Liver (tissue), 9 donors: ENCODE data around the gene RTN4R. TPM values are rescaled to one million over a fixed set of nuclear protein-coding genes. Genes with fewer than 3 reads are reported as not detected.

Source experiments
- DNase-seq: peaks from one replicate; pipeline ENCODE4 v3.0.0-alpha.2; 2017; ENCODE audit warnings: low spot score
- H3K27ac ChIP-seq, 2 donors: one replicate each; pipeline ENCODE4 v1.7.0; 2013; ENCODE audit warnings: inconsistent platforms in 2 of 2, low read length in 2 of 2, control low read depth in 1 of 2, low read depth in 1 of 2, mild to moderate bottlenecking in 1 of 2
- H3K27me3 ChIP-seq, 4 donors: one replicate each; pipeline versions ENCODE4 v1.6.1 to v1.7.0; 2013; ENCODE audit warnings: low read length in 3 of 4, inconsistent platforms in 1 of 4, mild to moderate bottlenecking in 1 of 4, moderate library complexity in 1 of 4; ENCODE audit not compliant: control insufficient read depth in 4 of 4, insufficient read depth in 4 of 4
- H3K36me3 ChIP-seq, 4 donors: one replicate each; pipeline versions ENCODE4 v1.6.1 to v1.7.0; 2013; ENCODE audit warnings: low read length in 3 of 4, mild to moderate bottlenecking in 3 of 4, low read depth in 1 of 4, moderate library complexity in 1 of 4; ENCODE audit not compliant: control insufficient read depth in 4 of 4, insufficient read depth in 3 of 4
- H3K4me1 ChIP-seq, 4 donors: one replicate each; pipeline versions ENCODE4 v1.6.1 to v1.7.0; 2013; ENCODE audit warnings: low read length in 3 of 4, mild to moderate bottlenecking in 3 of 4, moderate library complexity in 1 of 4; ENCODE audit not compliant: control insufficient read depth in 4 of 4, insufficient read depth in 4 of 4
- H3K4me3 ChIP-seq, 3 donors: one replicate each; pipeline versions ENCODE4 v1.6.1 to v1.7.0; 2013; ENCODE audit warnings: low read length in 3 of 3, control low read depth in 1 of 3, low read depth in 1 of 3, mild to moderate bottlenecking in 1 of 3
- H3K9ac ChIP-seq, 2 donors: one replicate each; pipeline ENCODE4 v1.7.0; 2013; ENCODE audit warnings: low read length in 2 of 2, mild to moderate bottlenecking in 2 of 2, moderate library complexity in 2 of 2, control low read depth in 1 of 2, low read depth in 1 of 2
- H3K9me3 ChIP-seq, 4 donors: one replicate each; pipeline versions ENCODE4 v1.6.1 to v1.7.0; 2013; ENCODE audit warnings: low read length in 3 of 4; ENCODE audit not compliant: control insufficient read depth in 4 of 4
- EGR1 ChIP-seq, 2 donors: IDR thresholded peaks; 2 replicates each; pipeline ENCODE4 v1.6.1; 2016 to 2018; ENCODE audit warnings: antibody characterized with exemption in 2 of 2, low read depth in 2 of 2
- FOXA1 ChIP-seq: IDR thresholded peaks from 2 replicates; pipeline ENCODE4 v1.6.1; 2016; ENCODE audit warnings: antibody characterized with exemption
- GABPA ChIP-seq, 2 donors: IDR thresholded peaks in 1 of 2; conservative IDR thresholded peaks in 1 of 2; 2 replicates each; pipeline ENCODE4 v1.6.1; 2016; ENCODE audit warnings: antibody characterized with exemption in 2 of 2, mild to moderate bottlenecking in 1 of 2, moderate library complexity in 1 of 2
- JUND ChIP-seq, 2 donors: IDR thresholded peaks; 2 replicates each; pipeline ENCODE4 v1.6.1; 2016; ENCODE audit warnings: antibody characterized with exemption in 2 of 2
- RAD21 ChIP-seq, 2 donors: IDR thresholded peaks; 2 replicates each; pipeline ENCODE4 v1.6.1; 2016; ENCODE audit warnings: antibody characterized with exemption in 2 of 2, mild to moderate bottlenecking in 2 of 2
- RXRA ChIP-seq, 2 donors: IDR thresholded peaks; 2 replicates each; pipeline ENCODE4 v1.6.1; 2017 to 2018; ENCODE audit warnings: antibody characterized with exemption in 2 of 2, mild to moderate bottlenecking in 1 of 2
- TAF1 ChIP-seq: conservative IDR thresholded peaks from 2 replicates; pipeline ENCODE4 v1.6.1; 2016; ENCODE audit warnings: antibody characterized with exemption, mild to moderate bottlenecking
- YY1 ChIP-seq: IDR thresholded peaks from 2 replicates; pipeline ENCODE4 v1.6.1; 2016; ENCODE audit warnings: antibody characterized with exemption, mild to moderate bottlenecking
- ZBTB33 ChIP-seq: IDR thresholded peaks from 2 replicates; pipeline ENCODE4 v1.6.1; 2016; ENCODE audit warnings: antibody characterized with exemption
- WGBS: extraction: QIAGEN DNeasy Blood & Tissue Kit; methylation state at CpG from one replicate; pipeline ENCODE4 v1.1.7; 2013; 5-methylcytosine and 5-hydroxymethylcytosine counted together
- polyA plus RNA-seq, 2 donors: library from polyadenylated mRNA; stranded (reverse) in 1 of 2; unstranded in 1 of 2; fragments of 200-250 nt in 1 of 2; fragments of >200 nt in 1 of 2; fragmentation: Nextera tagmentation in 1 of 2; extraction: Ambion mirVana in 1 of 2; gene quantifications; one replicate each; pipeline versions ENCODE4 v1.2.1 to v1.2.3, GENCODE V29; 2013 to 2015
- total RNA-seq, 2 donors: library from RNA; depleted of rRNA; stranded (reverse); fragments of >200 nt; gene quantifications; one replicate each; pipeline ENCODE4 v1.2.3, GENCODE V29; 2014
- TF ChIP-seq, protein P1 (sequence below): IDR thresholded peaks from 2 replicates; pipeline ENCODE4 v1.6.1; 2016; ENCODE audit warnings: antibody characterized with exemption
- TF ChIP-seq, protein P2 (sequence below): fragments of 150-350 bp; IDR thresholded peaks from 2 replicates; pipeline ENCODE4 v1.5.1; 2017; ENCODE audit warnings: improper control_type of control experiment, low read depth, low read length; ENCODE audit not compliant: missing input control
- donor health status: healthy.
- donor health status: healthy.
- donor health status: healthy.
- donor health status: healthy.
- donor health status: healthy.

Gene RTN4R
- total and polyA plus RNA-seq, 4 donors: 0.33 to 10.4 (median 1.1) TPM

DNA sequence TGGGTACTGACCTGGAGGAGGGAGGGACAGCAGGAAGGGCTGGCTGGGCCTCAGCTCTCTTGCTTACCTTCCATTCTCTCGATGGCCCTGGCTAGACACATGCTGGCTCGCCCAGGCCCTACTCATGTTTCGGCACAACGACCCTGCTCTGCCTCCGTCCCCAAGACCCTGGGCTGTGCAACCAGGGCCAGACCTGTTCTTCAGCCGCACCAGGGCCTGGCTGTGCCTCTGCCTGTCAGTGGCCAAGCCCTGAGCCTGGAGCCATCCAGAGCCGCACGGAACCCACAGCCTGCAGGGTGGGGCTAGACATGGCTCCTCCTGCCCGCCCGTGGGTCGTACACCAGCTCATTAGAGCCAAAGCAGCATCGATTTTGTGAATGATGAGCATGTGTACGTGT lies 47.5 kb downstream of the RTN4R start:
- no peak for DNase-seq
- no peaks in the 10 kb centered on the region for H3K36me3 ChIP-seq
- WGBS: 81% methylated on average over 13 of the region's 13 CpGs
- H3K27me3 ChIP-seq: no peaks in the 10 kb centered on the region
- TF ChIP-seq YY1 (no peak), FOXA1 (no peak), RAD21 (IDR thresholded peaks at IDR 0.05) (no peak), JUND (IDR thresholded peaks at IDR 0.05) (no peak), EGR1 (IDR thresholded peaks at IDR 0.05; ENCODE audit: low read depth in 2 of 2) (no peak)
- TF ChIP-seq, protein P1, sequence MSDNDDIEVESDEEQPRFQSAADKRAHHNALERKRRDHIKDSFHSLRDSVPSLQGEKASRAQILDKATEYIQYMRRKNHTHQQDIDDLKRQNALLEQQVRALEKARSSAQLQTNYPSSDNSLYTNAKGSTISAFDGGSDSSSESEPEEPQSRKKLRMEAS: no peak
- TF ChIP-seq, protein P2, sequence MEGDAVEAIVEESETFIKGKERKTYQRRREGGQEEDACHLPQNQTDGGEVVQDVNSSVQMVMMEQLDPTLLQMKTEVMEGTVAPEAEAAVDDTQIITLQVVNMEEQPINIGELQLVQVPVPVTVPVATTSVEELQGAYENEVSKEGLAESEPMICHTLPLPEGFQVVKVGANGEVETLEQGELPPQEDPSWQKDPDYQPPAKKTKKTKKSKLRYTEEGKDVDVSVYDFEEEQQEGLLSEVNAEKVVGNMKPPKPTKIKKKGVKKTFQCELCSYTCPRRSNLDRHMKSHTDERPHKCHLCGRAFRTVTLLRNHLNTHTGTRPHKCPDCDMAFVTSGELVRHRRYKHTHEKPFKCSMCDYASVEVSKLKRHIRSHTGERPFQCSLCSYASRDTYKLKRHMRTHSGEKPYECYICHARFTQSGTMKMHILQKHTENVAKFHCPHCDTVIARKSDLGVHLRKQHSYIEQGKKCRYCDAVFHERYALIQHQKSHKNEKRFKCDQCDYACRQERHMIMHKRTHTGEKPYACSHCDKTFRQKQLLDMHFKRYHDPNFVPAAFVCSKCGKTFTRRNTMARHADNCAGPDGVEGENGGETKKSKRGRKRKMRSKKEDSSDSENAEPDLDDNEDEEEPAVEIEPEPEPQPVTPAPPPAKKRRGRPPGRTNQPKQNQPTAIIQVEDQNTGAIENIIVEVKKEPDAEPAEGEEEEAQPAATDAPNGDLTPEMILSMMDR: no peak
- H3K9me3 ChIP-seq: no peaks in the 10 kb centered on the region
- H3K27ac ChIP-seq: no peak overlapping the region
- no peak overlapping the region for H3K4me3 ChIP-seq
- H3K9ac ChIP-seq: no peak overlapping the region
- peaks cover 16 to 41% (median 29%) of the 10 kb centered on the region in 4 donors for H3K4me1 ChIP-seq

GRCh38 chr22:20219667-20220628 lies 48.2 kb downstream of the RTN4R start:
- Histone ChIP-seq H3K27me3 (no peaks in the 10 kb centered on the region), H3K4me3 (no peak overlapping the region), H3K36me3 (no peaks in the 10 kb centered on the region), H3K9me3 (no peaks in the 10 kb centered on the region), H3K27ac (no peak overlapping the region), H3K9ac (no peak overlapping the region), H3K4me1 (peaks cover 16 to 41% (median 29%) of the 10 kb centered on the region in 4 donors)
- TF ChIP-seq TAF1 (no peak), YY1 (no peak), RXRA (IDR thresholded peaks at IDR 0.05) (no peak), ZBTB33 (no peak), RAD21 (IDR thresholded peaks at IDR 0.05) (no peak), GABPA (IDR thresholded peaks at IDR 0.05 in 1 of 2, conservative IDR thresholded peaks at IDR 0.05 in 1 of 2) (no peak), FOXA1 (no peak)
- TF ChIP-seq, protein P2: no peak
- 94% methylated on average over 10 of the region's 10 CpGs for WGBS
- no peak for DNase-seq
